Mucosa of rectum (tissue), 2 donors: ENCODE results near the gene GPRC6A.

Source experiments
- H3K27ac ChIP-seq, 2 donors: one replicate each; pipeline ENCODE4 v1.7.0; 2013; ENCODE audit warnings: inconsistent platforms in 2 of 2, low read depth in 2 of 2, low read length in 2 of 2
- H3K27me3 ChIP-seq, 2 donors: one replicate each; pipeline ENCODE4 v1.7.0; 2013; ENCODE audit warnings: low read length in 2 of 2; ENCODE audit not compliant: control insufficient read depth in 2 of 2, insufficient read depth in 2 of 2
- H3K36me3 ChIP-seq, 2 donors: one replicate each; pipeline ENCODE4 v1.7.0; 2013; ENCODE audit warnings: low read length in 2 of 2; ENCODE audit not compliant: control insufficient read depth in 2 of 2, insufficient read depth in 2 of 2
- H3K4me1 ChIP-seq, 2 donors: one replicate each; pipeline ENCODE4 v1.7.0; 2013; ENCODE audit warnings: low read length in 2 of 2, mild to moderate bottlenecking in 1 of 2; ENCODE audit not compliant: control insufficient read depth in 2 of 2, insufficient read depth in 2 of 2
- H3K4me3 ChIP-seq, 2 donors: one replicate each; pipeline ENCODE4 v1.7.0; 2013; ENCODE audit warnings: low read length in 2 of 2
- H3K9ac ChIP-seq, 2 donors: one replicate each; pipeline ENCODE4 v1.7.0; 2013; ENCODE audit warnings: low read length in 2 of 2, low read depth in 1 of 2, mild to moderate bottlenecking in 1 of 2
- H3K9me3 ChIP-seq, 2 donors: one replicate each; pipeline ENCODE4 v1.7.0; 2013; ENCODE audit warnings: low read length in 2 of 2; ENCODE audit not compliant: control insufficient read depth in 2 of 2
- donor health status: healthy.
- donor health status: Normal muscosa, but diverticular disease.

GPRC6A gene

GRCh38 chr6:116763048-116763447 is 65.8 kb downstream of the GPRC6A start:
- Histone ChIP-seq H3K27me3 (peaks cover 15 to 19% of the 10 kb centered on the region in 2 donors), H3K9me3 (no peaks in the 10 kb centered on the region), H3K4me1 (peaks cover 0 to 4% of the 10 kb centered on the region in 2 donors), H3K9ac (no peak overlapping the region), H3K36me3 (no peaks in the 10 kb centered on the region), H3K4me3 (no peak overlapping the region), H3K27ac (no peak overlapping the region)

- Histone ChIP-seq H3K27me3 (peaks cover 15 to 19% of the 10 kb centered on the region in 2 donors), H3K36me3 (no peaks in the 10 kb centered on the region), H3K4me1 (peaks cover 0 to 4% of the 10 kb centered on the region in 2 donors), H3K9ac (no peak overlapping the region), H3K4me3 (no peak overlapping the region), H3K9me3 (no peaks in the 10 kb centered on the region), H3K27ac (no peak overlapping the region)
Measured at GRCh38 chr6:116762235-116762634, 66.6 kb downstream of the GPRC6A start.

- Histone ChIP-seq H3K27ac (no peak overlapping the region), H3K9ac (no peak overlapping the region), H3K4me1 (peaks cover 0 to 4% of the 10 kb centered on the region in 2 donors), H3K27me3 (peaks cover 14 to 17% of the 10 kb centered on the region in 2 donors), H3K4me3 (no peak overlapping the region), H3K9me3 (no peaks in the 10 kb centered on the region), H3K36me3 (no peaks in the 10 kb centered on the region)
Measured at GRCh38 chr6:116761779-116762178, 67.1 kb downstream of the GPRC6A start.

- Histone ChIP-seq H3K9ac (no peak overlapping the region), H3K27me3 (no peaks in the 10 kb centered on the region), H3K4me1 (no peaks in the 10 kb centered on the region), H3K9me3 (no peaks in the 10 kb centered on the region), H3K36me3 (no peaks in the 10 kb centered on the region), H3K4me3 (no peak overlapping the region), H3K27ac (no peak overlapping the region)
Measured at GRCh38 chr6:116745176-116745575, 83.7 kb downstream of the GPRC6A start.
